ENCODE measurements around the gene UBL4A.
A peak's percentile ranks its signal among the peaks of the same experiment; 100 is the strongest.
"Not testable (repeated sequence)": the region's sequence is repeated elsewhere in the genome, so short reads cannot be mapped to it uniquely, and the experiment has no call there.

UBL4A gene

DNA sequence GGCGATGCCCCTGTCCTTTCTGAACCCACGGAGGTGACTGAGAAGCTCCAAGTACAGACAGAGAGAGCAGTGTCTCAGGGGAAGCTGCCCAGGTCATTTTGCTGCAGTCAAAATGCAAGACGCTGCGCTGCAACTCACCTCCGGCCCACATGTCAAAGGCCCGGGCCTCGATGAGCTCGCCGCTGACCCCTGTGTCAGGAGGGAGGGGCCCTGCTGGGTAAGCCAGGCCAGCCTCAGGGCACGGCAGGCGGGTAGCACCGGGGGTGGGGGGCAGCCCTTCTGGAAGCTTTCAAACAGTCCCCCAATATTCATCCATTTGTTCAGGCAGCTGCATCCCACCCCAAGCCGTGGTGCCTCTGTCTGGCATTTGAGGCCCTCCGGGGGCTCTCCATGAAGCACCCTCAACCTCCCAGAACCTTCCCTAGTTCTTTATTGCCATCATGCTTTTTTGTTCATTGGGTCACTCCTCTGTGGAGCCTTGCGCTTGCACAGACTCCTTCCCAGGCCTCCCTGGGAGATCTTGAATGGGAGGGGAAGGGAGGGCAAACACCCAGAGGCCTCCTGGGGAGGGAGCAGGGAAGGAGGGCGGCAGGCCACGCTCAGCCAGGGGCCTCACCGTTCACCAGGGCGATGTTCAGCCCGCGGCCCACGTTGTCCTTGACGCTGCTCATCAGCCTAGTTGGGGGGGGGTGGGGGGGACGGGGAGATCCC, 21.4 kb upstream of the UBL4A start:
- no peak for DNase-seq (ENCODE audit: low read depth)

GRCh38 chrX:154506483-154507332, 20.3 kb upstream of the UBL4A start:
- no peak for DNase-seq (ENCODE audit: low read depth)

DNA sequence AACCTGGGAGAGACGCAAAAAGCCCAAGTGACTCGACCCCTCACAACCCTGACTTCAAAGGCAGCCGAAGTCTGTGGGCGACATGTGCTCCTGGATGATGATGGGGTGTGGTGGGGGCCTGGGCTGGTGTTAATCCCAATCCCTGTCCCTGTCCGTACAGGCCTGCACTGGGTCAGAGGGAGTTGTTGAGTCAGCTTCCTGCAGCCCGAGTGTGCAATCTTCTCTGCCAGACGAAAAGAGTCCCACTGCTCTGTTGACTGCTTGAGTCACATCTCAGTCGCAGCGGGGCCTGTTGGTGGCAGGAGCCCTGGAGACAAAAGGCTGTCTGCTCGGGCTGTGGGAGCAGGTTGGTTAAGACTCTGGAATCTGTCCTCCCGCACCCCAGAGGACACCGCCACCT, 19.3 kb upstream of the UBL4A start:
- DNase-seq (ENCODE audit: low read depth), result no peak

DNA sequence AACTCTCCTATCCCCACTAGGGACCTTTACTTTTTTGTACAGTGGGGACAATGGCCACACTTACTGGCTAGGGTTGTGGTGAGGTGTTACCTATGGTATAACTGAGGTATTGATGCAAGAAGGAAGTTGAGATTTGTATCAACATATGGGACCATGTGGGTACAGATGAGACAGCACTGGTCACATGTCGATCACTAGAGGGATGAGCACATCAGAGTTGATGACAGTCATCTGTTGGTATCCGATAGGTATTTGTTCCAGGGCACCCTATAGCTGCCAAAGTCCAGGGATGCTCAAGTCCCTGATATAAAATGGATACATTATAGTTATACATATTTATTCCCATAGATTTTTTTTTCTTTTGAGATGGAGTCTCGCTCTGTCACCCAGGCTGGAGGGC, 16.6 kb upstream of the UBL4A start:
- no peak for DNase-seq (ENCODE audit: low read depth)

GRCh38 chrX:154502098-154502497, 15.7 kb upstream of the UBL4A start:
- DNase-seq (ENCODE audit: low read depth), result no peak

- not testable (repeated sequence) for DNase-seq (ENCODE audit: low read depth)
These were observed 15.0 kb upstream of the UBL4A start for GRCh38 chrX:154501423-154501822.

GRCh38 chrX:154496591-154497137, 10.2 kb upstream of the UBL4A start:
- DNase-seq (ENCODE audit: low read depth), result not testable (repeated sequence)

DNA sequence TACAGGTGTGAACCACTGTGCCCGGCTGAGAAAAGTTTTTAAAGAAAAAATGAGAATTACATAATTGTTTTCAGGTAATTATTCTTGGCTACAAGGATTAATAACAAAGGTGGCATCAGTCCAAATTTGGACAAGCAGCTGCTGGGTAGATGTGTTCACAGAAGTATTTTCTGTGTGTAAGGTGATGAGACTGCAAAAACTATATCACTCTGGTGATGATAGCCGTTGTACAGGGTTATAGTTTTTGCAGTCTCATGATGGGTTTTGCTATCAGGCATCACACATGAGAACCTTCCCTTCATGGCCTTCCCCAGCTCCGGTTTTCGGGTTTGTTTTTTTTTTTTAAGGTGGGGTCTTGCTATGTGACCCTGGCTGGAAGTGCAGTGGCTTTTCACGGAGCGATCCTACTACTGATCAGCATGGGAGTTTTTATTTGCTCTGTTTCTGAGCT, 9.1 kb upstream of the UBL4A start:
- no peak for DNase-seq (ENCODE audit: low read depth)

- no peak for DNase-seq (ENCODE audit: low read depth)
These were observed 8.3 kb upstream of the UBL4A start for GRCh38 chrX:154494715-154495114.

- DNase-seq (ENCODE audit: low read depth), result peak; percentile 64
These were observed 4.1 kb upstream of the UBL4A start, which contains the start of gene SLC10A3 for GRCh38 chrX:154490414-154491083. Gene SLC10A3, minus strand, starts transcription at chrX:154490629. Its CDS starts 1,689 bp downstream, at chrX:154488940.

DNA sequence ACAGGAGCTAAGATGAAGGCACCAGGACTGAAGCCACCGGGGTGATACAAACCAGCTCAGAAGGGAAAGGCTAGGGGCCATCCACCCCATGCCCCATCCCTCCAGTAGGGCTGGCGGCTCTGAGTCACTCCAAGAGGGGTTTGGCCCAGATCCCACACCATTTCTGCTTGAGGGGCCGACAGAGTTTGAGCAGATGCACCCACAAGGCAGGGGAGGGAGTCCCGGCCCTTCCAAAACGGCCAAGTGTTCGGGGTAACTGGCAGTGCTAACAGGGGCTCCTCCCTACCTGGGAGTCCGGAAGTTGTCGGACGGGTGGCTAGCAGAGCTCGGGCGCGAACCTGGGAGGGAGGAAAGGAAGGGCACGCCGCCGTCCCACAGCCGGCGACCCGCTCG, 3.6 kb upstream of the UBL4A start:
- DNase-seq (ENCODE audit: low read depth), result no peak

GRCh38 chrX:154489182-154489581, 2.8 kb upstream of the UBL4A start:
- DNase-seq (ENCODE audit: low read depth), result no peak

GRCh38 chrX:154488336-154489075, 2.1 kb upstream of the UBL4A start:
- no peak for DNase-seq (ENCODE audit: low read depth)

DNA sequence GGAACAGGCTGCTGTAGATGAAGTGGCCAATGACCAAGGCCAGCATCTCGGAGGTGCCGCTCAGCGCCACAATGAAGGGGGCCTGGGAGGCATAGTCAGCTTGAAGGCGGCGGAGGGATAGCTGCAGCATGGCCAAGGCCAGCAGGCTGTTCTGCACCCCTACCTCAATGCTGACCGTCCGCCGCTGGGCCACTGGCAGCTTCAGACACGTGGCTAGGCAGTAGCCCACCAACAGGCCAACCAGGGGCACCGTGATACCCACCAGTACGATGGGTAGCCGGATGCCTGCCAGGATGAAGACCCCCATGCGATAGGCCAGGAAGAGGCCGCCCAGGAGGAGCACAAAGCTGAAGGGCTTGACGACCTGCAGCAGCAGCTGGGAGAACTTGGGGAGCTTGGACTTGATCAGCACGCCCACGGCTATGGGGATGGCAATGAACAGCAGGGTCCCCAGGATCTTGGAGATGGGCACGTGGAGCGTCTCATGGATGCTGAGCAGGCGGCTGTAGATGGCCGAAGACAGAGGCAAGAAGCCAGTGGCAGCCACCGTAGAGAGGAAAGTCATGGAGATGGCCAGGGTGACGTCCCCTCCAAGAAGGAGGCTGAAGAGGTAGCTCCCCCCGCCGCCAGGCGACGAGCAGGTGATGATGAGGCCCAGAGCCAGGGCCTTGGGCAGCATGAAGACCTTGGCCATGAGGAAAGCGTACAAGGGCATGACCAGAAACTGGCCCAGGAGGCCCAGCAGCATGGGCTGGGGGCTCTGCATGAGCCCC, 1.3 kb upstream of the UBL4A start:
- DNase-seq (ENCODE audit: low read depth), result no peak

GRCh38 chrX:154486052-154486395, 391 bp downstream of the UBL4A start:
- no peak for DNase-seq (ENCODE audit: low read depth)

DNA sequence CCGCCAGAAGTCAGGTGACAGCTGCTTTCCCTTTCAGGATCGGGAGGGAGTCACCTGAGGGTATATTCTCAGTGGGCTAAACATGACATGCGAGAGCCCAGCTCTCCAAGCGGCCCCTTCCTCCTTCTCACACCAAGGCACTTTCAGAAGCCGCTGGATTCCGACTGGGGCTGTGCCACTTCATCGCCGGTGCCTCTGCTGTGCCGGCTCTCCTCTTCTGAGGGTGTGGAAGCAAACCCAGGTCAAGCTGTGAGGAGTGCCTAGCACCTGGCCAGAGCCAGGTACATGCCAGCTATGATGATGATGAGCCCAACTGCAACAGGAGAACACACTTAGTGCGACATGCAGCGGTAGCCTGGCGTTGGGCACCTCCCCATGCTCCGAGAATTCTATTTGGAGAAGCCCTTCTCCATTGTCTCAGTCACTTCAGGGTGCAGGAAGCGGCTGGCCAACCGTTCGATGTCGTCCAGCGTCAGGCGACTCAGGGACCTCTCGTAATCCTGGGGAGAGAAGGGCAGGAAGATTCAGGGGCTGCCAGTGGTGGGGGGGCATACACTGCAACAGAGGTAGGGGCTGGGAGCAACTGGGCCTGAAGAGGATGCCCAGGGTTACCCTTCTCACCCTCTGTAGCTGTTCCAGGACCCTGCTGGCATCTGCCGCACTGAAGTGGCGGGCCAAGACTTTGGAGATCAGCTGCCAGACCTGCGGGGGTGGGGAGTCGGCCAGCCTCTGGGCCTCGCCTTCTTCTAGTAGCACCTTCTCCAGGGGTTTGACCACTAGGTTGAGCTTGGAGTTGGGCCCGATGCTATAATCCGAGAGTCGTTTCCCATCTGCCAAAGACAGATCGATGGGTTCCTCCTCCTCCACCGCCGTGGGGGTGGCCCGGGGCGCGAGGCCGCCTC, 1.0 kb downstream of the UBL4A start:
- no peak for DNase-seq (ENCODE audit: low read depth)

DNA sequence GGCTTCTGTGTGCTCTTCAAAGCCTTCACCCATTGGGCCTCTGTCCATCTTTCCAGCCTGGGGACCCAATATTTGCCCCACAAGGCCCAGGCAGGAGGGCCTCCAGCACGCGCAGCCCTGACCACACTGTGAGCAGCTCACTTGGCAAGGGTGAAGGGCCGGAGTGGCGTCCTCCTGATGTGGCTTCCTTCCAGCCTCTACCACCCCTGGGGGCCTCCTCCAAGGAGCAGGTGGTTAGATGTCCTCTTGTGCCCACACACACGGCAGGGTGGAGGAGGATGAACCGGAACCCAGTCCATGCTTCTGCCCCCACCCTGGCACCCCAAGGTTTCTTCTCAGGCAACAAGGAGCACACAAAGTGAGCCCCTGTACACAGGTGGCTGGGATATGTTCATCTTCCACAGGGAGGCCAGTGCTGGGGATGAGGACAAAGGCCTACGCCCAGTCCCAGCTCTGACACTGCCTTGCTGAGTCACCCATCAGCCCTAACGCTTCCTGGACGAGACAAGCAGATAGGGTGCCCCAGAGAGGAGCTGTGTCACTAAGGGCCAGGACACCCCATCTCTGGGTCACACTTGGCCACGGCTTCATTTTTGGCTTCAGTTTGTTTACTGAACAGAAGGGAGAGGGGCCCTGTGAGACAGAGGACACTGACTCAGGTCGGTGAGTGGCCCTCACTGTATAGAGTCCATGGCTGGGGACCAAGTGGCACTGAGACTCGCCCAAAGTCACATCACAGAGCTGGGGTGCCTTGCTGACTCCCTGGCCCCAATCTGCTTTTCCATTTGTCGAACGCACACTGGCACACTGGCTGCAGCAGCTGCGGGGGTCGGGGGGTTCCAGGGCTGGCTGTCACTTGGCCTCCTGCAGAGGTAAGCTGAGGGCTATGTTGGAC, 1.9 kb downstream of the UBL4A start:
- no peak for DNase-seq (ENCODE audit: low read depth)

- DNase-seq (ENCODE audit: low read depth), result no peak
These were observed 3.1 kb downstream of the UBL4A start for GRCh38 chrX:154483325-154483724.

GRCh38 chrX:154482786-154483185, 3.6 kb downstream of the UBL4A start:
- no peak for DNase-seq (ENCODE audit: low read depth)
